Coronary artery (tissue), 2 donors: Measurements from ENCODE around the gene USP6NL.
"Not testable (repeated sequence)": the region's sequence is repeated elsewhere in the genome, so short reads cannot be mapped to it uniquely, and the experiment has no call there.

Experiments
- DNase-seq: peaks from one replicate; pipeline ENCODE4 v3.0.0-alpha.2; 2017; ENCODE audit warnings: low spot score
- H3K27ac ChIP-seq, 2 donors: fragments of 200-600 bp; sonication (generic); one replicate each; pipeline ENCODE4 v1.5.1; 2016 to 2019
- H3K4me3 ChIP-seq: fragments of 200-600 bp; sonication (generic); 2 replicates; pipeline ENCODE4 v1.5.1; 2016; ENCODE audit warnings: mild to moderate bottlenecking, moderate library complexity
- CTCF ChIP-seq: fragments of 200-600 bp; sonication (generic); IDR thresholded peaks from one replicate; pipeline ENCODE4 v1.5.1; 2019; ENCODE audit warnings: antibody characterized with exemption

Gene USP6NL

DNA sequence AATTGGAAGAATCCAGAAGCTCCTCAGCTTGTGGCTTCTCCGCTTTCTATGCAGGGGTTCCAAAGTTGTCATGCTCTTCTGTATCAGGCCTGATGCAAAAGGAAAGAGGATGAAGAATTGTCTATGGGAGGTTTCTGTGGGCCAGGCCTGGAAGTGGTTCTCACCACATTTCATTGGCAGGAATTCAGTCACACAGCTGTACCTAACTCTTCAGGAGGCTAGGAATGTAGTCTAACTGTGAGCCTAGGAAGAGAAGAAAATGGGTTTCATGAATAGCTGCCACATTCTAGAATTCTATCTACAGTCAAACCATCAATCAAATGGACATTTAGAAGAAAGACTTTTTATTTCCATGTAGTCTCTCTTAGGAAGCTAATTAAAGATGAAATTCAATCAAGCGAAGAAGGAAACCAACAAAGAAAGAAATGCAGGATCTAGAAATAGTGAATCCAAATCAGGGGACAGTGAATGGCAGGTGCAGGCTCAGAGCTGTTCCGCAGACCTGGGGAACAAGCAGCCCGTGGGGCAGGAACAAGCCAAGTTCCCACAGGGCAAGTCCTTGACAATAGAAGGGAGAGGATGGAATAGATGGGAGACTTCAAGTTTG is 25.4 kb upstream of the USP6NL start:
- no peak for TF ChIP-seq CTCF
- Histone ChIP-seq H3K27ac (no peak overlapping the region), H3K4me3 (no peak overlapping the region)
- DNase-seq, result no peak

GRCh38 chr10:11631890-11632587 is 20.6 kb upstream of the USP6NL start:
- no peak for DNase-seq
- TF ChIP-seq CTCF, result no peak
- no peak overlapping the region for H3K27ac ChIP-seq
- no peak overlapping the region for H3K4me3 ChIP-seq

- DNase-seq, result no peak
- Histone ChIP-seq H3K27ac (no peak overlapping the region), H3K4me3 (no peak overlapping the region)
- no peak for TF ChIP-seq CTCF
Measured at GRCh38 chr10:11631291-11631690, 19.8 kb upstream of the USP6NL start.

GRCh38 chr10:11629731-11630130 is 18.3 kb upstream of the USP6NL start:
- no peak overlapping the region for H3K4me3 ChIP-seq
- DNase-seq, result no peak
- TF ChIP-seq CTCF, result no peak
- H3K27ac ChIP-seq, result no peak overlapping the region

DNA sequence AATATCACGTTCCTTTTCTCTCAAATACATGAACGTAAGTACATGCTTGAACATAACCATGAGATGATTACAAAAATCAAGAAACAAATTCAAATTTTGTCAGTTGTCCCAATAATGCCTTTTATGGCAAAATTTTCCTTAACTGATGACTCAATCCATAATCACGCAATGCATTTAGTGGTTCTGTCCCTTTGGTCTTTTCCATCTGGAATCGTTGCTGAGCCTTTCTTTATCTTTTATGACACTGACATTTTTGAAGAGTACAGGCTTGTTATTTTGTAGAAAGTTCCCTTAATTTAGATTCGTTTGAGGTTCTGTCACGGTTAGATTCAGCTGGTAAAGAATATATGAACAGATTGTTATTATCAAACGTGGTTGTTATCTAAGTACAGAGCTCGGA is 16.5 kb upstream of the USP6NL start:
- H3K4me3 ChIP-seq, H3K27ac ChIP-seq, DNase-seq: not testable (repeated sequence)

DNA sequence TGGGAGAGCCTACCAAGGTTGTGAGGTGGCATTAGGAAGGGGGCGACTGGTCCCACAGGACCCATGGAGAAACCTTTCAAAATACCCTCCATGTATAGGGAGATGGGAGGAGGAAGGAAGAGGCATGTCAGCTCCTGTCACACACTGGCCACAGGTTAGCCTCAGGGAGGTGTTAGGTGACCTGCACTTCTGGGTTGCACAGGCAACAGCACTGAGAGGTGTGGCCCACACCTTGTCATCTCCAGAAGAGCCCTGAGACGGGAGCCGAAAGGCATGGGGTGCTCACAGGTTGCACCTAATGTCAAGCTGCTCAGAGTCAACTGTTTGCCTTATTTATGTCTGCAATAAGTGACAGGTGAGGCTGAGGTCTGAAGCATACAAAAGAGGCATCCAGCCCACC is 14.6 kb upstream of the USP6NL start:
- TF ChIP-seq CTCF, result no peak
- no peak for DNase-seq
- Histone ChIP-seq H3K4me3 (no peak overlapping the region), H3K27ac (no peak overlapping the region)

- Histone ChIP-seq H3K27ac (no peak overlapping the region), H3K4me3 (no peak overlapping the region)
- TF ChIP-seq CTCF, result no peak
- DNase-seq, result no peak
Measured at GRCh38 chr10:11625019-11625735, 13.7 kb upstream of the USP6NL start.
